GM23248 (cell line): ENCODE data around the gene CAPS.

Experiments
- EZH2 ChIP-seq: fragments of 200-600 bp; sonication (generic); IDR thresholded peaks from 2 replicates; pipeline ENCODE4 v1.6.1; 2018; ENCODE audit warnings: antibody characterized with exemption, mild to moderate bottlenecking; ENCODE audit not compliant: insufficient read depth, poor library complexity, severe bottlenecking
- EZH2phosphoT487 ChIP-seq: fragments of 200-600 bp; sonication (generic); IDR thresholded peaks from 2 replicates; pipeline ENCODE4 v1.6.1; 2018; ENCODE audit warnings: antibody characterized with exemption, moderate library complexity, mild to moderate bottlenecking, low read depth; ENCODE audit not compliant: insufficient read depth

DNA sequence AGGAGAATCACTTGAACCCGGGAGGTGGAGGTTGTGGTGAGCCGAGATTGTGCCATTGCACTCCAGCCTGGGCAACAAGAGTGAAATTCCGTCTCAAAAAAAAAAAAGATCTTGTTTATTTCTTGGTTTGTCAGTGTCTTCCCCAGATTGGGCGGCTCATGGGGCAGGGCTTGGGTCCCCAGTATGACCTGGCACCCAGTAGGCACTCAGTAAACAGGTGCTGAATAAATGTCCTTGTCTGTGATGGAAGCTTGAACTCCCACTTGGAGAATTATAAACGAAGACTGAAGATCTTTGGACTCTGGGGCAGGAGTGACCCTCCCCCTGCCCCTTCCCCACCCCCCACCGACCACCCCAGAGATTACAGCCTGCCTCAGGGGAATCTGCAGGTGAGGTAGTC is 33.9 kb upstream of the CAPS start:
- TF ChIP-seq EZH2 (no peak), EZH2phosphoT487 (no peak)
